HepG2 (cell line): Measurements from ENCODE around the gene C9orf40. TPM values are rescaled to one million over a fixed set of nuclear protein-coding genes. Genes with fewer than 3 reads are reported as not detected.

ENCODE experiments used
- ATAC-seq: fragments of 200-7000 bp; cut with Tn5 transposase; 3 replicates; pipeline ENCODE4 v1.9.1; 2020; ENCODE audit warnings: mild to moderate bottlenecking, moderate library complexity
- BruUV-seq: library from RNA; stranded (reverse); fragments of 400-500 nt; replicated peaks from 2 replicates; lab custom pipeline; 2021; lab: Mats Ljungman, UMichigan
- CTCF ChIA-PET: fragments of 300-600 bp; formaldehyde crosslinking; extraction: SDS; loops from one replicate; lab custom pipeline; 2021; ENCODE audit warnings: low total read pairs, inconsistent platforms, low intra/inter-chr PET ratio; lab: Yijun Ruan, JAX
- POLR2A ChIA-PET: fragments of 350-600 bp; sonication (Branson Sonifier 250); formaldehyde crosslinking; loops from one replicate; lab custom pipeline; 2020; ENCODE audit warnings: antibody characterized with exemption, inconsistent platforms; lab: Yijun Ruan, JAX
- DNase-seq: peaks from one replicate; pipeline ENCODE4 v3.0.0-alpha.2; 2015; ENCODE audit warnings: low spot score
- FAIRE-seq: peaks from 3 replicates; lab custom pipeline; 2011; peaks lifted over from hg19 to GRCh38; lab: Jason Lieb, UNC
- H2AFZ ChIP-seq: one replicate; pipeline ENCODE4 v1.6.1; 2011; ENCODE audit warnings: low read length, inconsistent platforms
- H3K27ac ChIP-seq: fragments of 300-600 bp; 3 replicates; pipeline ENCODE4 v1.8.0; 2011; ENCODE audit warnings: mixed run types, mild to moderate bottlenecking, mixed read lengths, low read length, inconsistent platforms; ENCODE audit not compliant: insufficient read depth; ENCODE audit errors: extremely low read length
- H3K27me3 ChIP-seq, 2 experiments: fragments of 200-600 bp in 1 of 2; 2 replicates in 1 of 2; 3 replicates in 1 of 2; pipeline versions ENCODE4 v1.6.0 to v1.8.0; 2011; ENCODE audit warnings: low read length in 2 of 2, mild to moderate bottlenecking in 2 of 2, moderate library complexity in 2 of 2, inconsistent platforms in 1 of 2; ENCODE audit not compliant: insufficient read depth in 2 of 2, control insufficient read depth in 1 of 2
- H3K36me3 ChIP-seq, 2 experiments: fragments of 200-600 bp in 1 of 2; replicated peaks in 1 of 2; 2 replicates in 1 of 2; 3 replicates in 1 of 2; pipeline versions ENCODE4 v1.5.1 to v1.8.0; 2011; ENCODE audit warnings: low read length in 2 of 2, inconsistent platforms in 1 of 2; ENCODE audit not compliant: insufficient read depth in 2 of 2, control insufficient read depth in 1 of 2
- H3K4me1 ChIP-seq: 2 replicates; pipeline ENCODE4 v1.5.1; 2012; ENCODE audit warnings: low read length, inconsistent platforms; ENCODE audit not compliant: insufficient read depth
- H3K4me2 ChIP-seq: 2 replicates; pipeline ENCODE4 v1.6.0; 2011; ENCODE audit warnings: low read depth, low read length, inconsistent platforms
- H3K4me3 ChIP-seq, 3 experiments: fragments of 200-600 bp in 1 of 3; sonication (generic), shearing (Covaris generic) in 1 of 3; replicated peaks in 1 of 3; 2 replicates each; pipeline ENCODE4 v1.5.1; 2011 to 2016; ENCODE audit warnings: low read length in 3 of 3, inconsistent platforms in 2 of 3, low read depth in 2 of 3, mild to moderate bottlenecking in 2 of 3, control low read depth in 1 of 3, mixed read lengths in 1 of 3; ENCODE audit not compliant: insufficient read depth in 1 of 3
- H3K79me2 ChIP-seq: one replicate; pipeline ENCODE4 v1.6.1; 2011; ENCODE audit warnings: low read length, inconsistent platforms; ENCODE audit not compliant: insufficient read depth
- H3K9ac ChIP-seq: 2 replicates; pipeline ENCODE4 v1.6.0; 2011; ENCODE audit warnings: mild to moderate bottlenecking, low read depth, low read length, inconsistent platforms; ENCODE audit not compliant: insufficient read depth
- H3K9me3 ChIP-seq: 2 replicates; pipeline ENCODE4 v1.5.1; 2012; ENCODE audit warnings: mild to moderate bottlenecking, low read length
- H4K20me1 ChIP-seq: 2 replicates; pipeline ENCODE4 v1.6.0; 2011; ENCODE audit warnings: inconsistent platforms, mild to moderate bottlenecking, low read length, moderate library complexity; ENCODE audit not compliant: insufficient read depth
- FLYWCH1 ChIP-seq: sonication (generic); formaldehyde crosslinking; IDR thresholded peaks from 2 replicates; pipeline ENCODE4 v1.8.1; 2023; ENCODE audit warnings: mild to moderate bottlenecking, missing genetic modification reagents
- HHEX ChIP-seq: IDR thresholded peaks from 2 replicates; pipeline ENCODE4 v1.6.1; 2016; ENCODE audit warnings: control low read depth
- HNRNPLL ChIP-seq: fragments of 200-400 bp; formaldehyde crosslinking; IDR thresholded peaks from 2 replicates; pipeline ENCODE4 v1.6.1; 2017; ENCODE audit warnings: mild to moderate bottlenecking, low read depth, low read length; ENCODE audit not compliant: poor library complexity, severe bottlenecking
- MAFF ChIP-seq: IDR thresholded peaks from 2 replicates; pipeline ENCODE4 v1.6.1; 2011; ENCODE audit warnings: low read depth, low read length, improper control_type of control experiment
- MAFK ChIP-seq, 2 experiments: IDR thresholded peaks in 1 of 2; conservative IDR thresholded peaks in 1 of 2; 2 replicates each; pipeline ENCODE4 v1.6.1; 2011; ENCODE audit warnings: improper control_type of control experiment in 2 of 2, low read length in 2 of 2
- NCOA5 ChIP-seq: sonication (generic); formaldehyde crosslinking; IDR thresholded peaks from 2 replicates; pipeline ENCODE4 v1.4.0; 2020; ENCODE audit warnings: missing genetic modification reagents
- ONECUT2 ChIP-seq: sonication (generic); formaldehyde crosslinking; IDR thresholded peaks from 2 replicates; pipeline ENCODE4 v1.4.0; 2020; ENCODE audit warnings: missing genetic modification reagents
- TSC22D2 ChIP-seq: sonication (generic); formaldehyde crosslinking; IDR thresholded peaks from 2 replicates; pipeline ENCODE4 v1.5.1; 2020; ENCODE audit warnings: missing genetic modification reagents, mild to moderate bottlenecking, borderline replicate concordance
- ZNF160 ChIP-seq: sonication (generic); formaldehyde crosslinking; IDR thresholded peaks from 2 replicates; pipeline ENCODE4 v1.8.0; 2022; ENCODE audit warnings: mild to moderate bottlenecking, inconsistent platforms, missing genetic modification reagents
- ZNF20 ChIP-seq: sonication (generic); formaldehyde crosslinking; IDR thresholded peaks from 2 replicates; pipeline ENCODE4 v1.4.0; 2020; ENCODE audit warnings: mild to moderate bottlenecking, moderate library complexity, missing genetic modification reagents
- WGBS: methylation state at CpG from one replicate; pipeline ENCODE4 v1.1.6; 2017; ENCODE audit warnings: low lambda C conversion rate; 5-methylcytosine and 5-hydroxymethylcytosine counted together
- in situ Hi-C: cut with HindIII; loops from 2 replicates; pipeline ENCODE4 v1.10.0; 2017; ENCODE audit warnings: low pct_unique_long_range_greater_than_20kb; ENCODE audit not compliant: extremely low pct_ligation_motif_present
- intact Hi-C: fragments of 100-400 bp; cut with micrococcal nuclease; formaldehyde crosslinking; loops from one replicate; pipeline ENCODE4 v1.10.0; 2022; ENCODE audit not compliant: unreplicated experiment
- polyA plus RNA-seq, 8 experiments: library from polyadenylated mRNA; depleted of rRNA in 3 of 8; stranded (reverse) in 7 of 8; unstranded in 1 of 8; fragments of >200 nt; fragmentation: Illumina TruSeq in 4 of 8; extraction: Trizol in 4 of 8; gene quantifications; 2 replicates each; pipeline versions ENCODE4 v1.2.1 to v1.2.3, GENCODE V29; 2011 to 2016; ENCODE audit warnings: low read depth in 4 of 8, missing spikeins in 1 of 8, mixed read lengths in 1 of 8; ENCODE audit not compliant: insufficient read depth in 1 of 8
- total RNA-seq, 5 experiments: library from RNA; depleted of rRNA; stranded (reverse); fragments of >200 nt; fragmentation: Illumina TruSeq; extraction: Trizol; gene quantifications; 2 replicates each; pipeline ENCODE4 v1.2.3, GENCODE V29; 2016; ENCODE audit warnings: low read depth in 1 of 5
- TF ChIP-seq, protein P1 (sequence below): sonication (generic); formaldehyde crosslinking; IDR thresholded peaks from 2 replicates; pipeline ENCODE4 v1.4.0; 2020; ENCODE audit warnings: missing genetic modification reagents
- TF ChIP-seq, protein P2 (sequence below): sonication (generic); formaldehyde crosslinking; IDR thresholded peaks from 2 replicates; pipeline ENCODE4 v1.8.0; 2022; ENCODE audit warnings: mild to moderate bottlenecking, missing genetic modification reagents, moderate library complexity

C9orf40 gene
- total and polyA plus RNA-seq, 2 of the 13 experiments (the other 11 are each of a cell fraction or from before 2014, with no cell fraction given), result 3.0 to 13.5 TPM

DNA sequence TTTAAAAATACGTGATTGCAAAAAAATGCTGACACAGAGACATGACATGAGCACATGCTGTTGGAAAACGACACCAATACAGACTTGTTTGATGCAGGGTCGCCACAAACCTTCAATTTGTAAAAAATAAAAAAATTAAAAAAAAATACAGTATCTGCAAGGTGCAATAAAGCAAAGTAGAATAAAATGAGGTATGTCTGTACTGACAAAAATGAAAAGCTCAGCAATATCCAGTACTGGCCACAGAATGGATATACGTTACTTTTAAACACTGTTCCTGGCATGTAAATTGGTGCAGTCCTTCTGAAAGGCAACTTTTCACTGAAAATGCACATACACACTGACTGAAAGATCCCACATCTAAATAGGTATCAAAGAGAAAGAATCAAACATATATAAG, 27.1 kb upstream of the C9orf40 start:
- no peaks in the 10 kb centered on the region for H4K20me1 ChIP-seq
- H3K9ac ChIP-seq, result no peak overlapping the region
- no peaks in the 10 kb centered on the region for H3K79me2 ChIP-seq
- no peaks in the 10 kb centered on the region for H3K27me3 ChIP-seq
- FAIRE-seq (no peak), ATAC-seq (no peak), DNase-seq (no peak)
- no peak overlapping the region for H2AFZ ChIP-seq
- peaks cover 9% of the 10 kb centered on the region; the same call in 1 of the 2 replicates for H3K9me3 ChIP-seq
- in situ Hi-C loops, result no loop called here
- TF ChIP-seq ZNF20 (CRISPR knock-in tag) (no peak), TSC22D2 (no peak), HHEX (CRISPR knock-in tag) (no peak), HNRNPLL (no peak), ZNF160 (CRISPR knock-in tag) (no peak), ONECUT2 (CRISPR knock-in tag) (no peak), MAFF (0 out of 2 replicates have a peak, but pooled peaks have one; percentile 42), MAFK (conservative IDR thresholded peaks at IDR 0.05 in 1 of 2, IDR thresholded peaks at IDR 0.05 in 1 of 2; ENCODE audit: low read length in 2 of 2) (peak; percentile 20 to 56; a peak in 3 of 4 replicates), NCOA5 (CRISPR knock-in tag) (no peak), FLYWCH1 (CRISPR knock-in tag) (no peak)
- TF ChIP-seq, protein P1, sequence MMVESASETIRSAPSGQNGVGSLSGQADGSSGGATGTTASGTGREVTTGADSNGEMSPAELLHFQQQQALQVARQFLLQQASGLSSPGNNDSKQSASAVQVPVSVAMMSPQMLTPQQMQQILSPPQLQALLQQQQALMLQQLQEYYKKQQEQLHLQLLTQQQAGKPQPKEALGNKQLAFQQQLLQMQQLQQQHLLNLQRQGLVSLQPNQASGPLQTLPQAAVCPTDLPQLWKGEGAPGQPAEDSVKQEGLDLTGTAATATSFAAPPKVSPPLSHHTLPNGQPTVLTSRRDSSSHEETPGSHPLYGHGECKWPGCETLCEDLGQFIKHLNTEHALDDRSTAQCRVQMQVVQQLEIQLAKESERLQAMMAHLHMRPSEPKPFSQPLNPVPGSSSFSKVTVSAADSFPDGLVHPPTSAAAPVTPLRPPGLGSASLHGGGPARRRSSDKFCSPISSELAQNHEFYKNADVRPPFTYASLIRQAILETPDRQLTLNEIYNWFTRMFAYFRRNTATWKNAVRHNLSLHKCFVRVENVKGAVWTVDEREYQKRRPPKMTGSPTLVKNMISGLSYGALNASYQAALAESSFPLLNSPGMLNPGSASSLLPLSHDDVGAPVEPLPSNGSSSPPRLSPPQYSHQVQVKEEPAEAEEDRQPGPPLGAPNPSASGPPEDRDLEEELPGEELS (CRISPR knock-in tag), result no peak
- TF ChIP-seq, protein P2, sequence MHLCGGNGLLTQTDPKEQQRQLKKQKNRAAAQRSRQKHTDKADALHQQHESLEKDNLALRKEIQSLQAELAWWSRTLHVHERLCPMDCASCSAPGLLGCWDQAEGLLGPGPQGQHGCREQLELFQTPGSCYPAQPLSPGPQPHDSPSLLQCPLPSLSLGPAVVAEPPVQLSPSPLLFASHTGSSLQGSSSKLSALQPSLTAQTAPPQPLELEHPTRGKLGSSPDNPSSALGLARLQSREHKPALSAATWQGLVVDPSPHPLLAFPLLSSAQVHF (CRISPR knock-in tag), result no peak
- ChIA-PET POLR2A (no interaction called here), CTCF (no interaction called here)
- H3K4me1 ChIP-seq, result no peaks in the 10 kb centered on the region
- H3K27ac ChIP-seq, result no peak overlapping the region
- H3K4me2 ChIP-seq, result no peak overlapping the region
- 96% methylated on average over 4 of the region's 4 CpGs for WGBS
- intact Hi-C loops, result no loop called here
- no TSS peak for BruUV-seq
- H3K4me3 ChIP-seq, result no peak overlapping the region
- H3K36me3 ChIP-seq, result peaks cover 2 to 5% of the 10 kb centered on the region in 2 experiments; a peak in 1 of 5 replicates
